NT2/D1 (cell line): ENCODE data around the gene CUZD1.

Experiments used
- SUZ12 ChIP-seq: IDR thresholded peaks from 2 replicates; pipeline ENCODE4 v1.6.1; 2011; ENCODE audit not compliant: insufficient read length, insufficient read depth; ENCODE audit errors: extremely low read depth
- ZNF274 ChIP-seq: IDR thresholded peaks from 2 replicates; pipeline ENCODE4 v1.6.1; 2011; ENCODE audit warnings: mild to moderate bottlenecking, low read depth, low read length

DNA sequence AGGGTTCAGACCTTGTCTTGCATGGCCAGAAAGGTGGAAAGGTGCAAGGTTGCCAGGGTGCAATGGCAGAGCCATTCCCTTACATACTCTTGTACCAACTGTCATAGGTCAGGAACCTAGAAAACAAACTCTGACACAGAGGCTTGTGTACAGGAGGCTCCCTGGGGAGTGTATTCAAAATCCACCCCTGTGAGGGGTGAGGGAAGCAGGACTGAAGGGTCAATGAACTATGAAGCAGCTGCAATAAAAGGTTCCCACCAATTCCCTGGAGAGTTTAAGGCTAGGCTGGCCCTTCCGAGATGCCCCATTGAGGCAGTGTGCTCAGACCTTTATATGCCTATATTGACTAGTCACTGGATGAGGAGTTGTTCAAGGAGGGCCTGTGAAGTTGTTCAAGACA, 13.9 kb upstream of the CUZD1 start:
- TF ChIP-seq SUZ12: no peak
- no peak for TF ChIP-seq ZNF274
